HCT116 (cell line): ENCODE results near the gene CALU. TPM values are rescaled to one million over a fixed set of nuclear protein-coding genes. Genes with fewer than 3 reads are reported as not detected.

Experiments used
- ATAC-seq: fragments of 200-7000 bp; cut with Tn5 transposase; 2 replicates; pipeline ENCODE4 v1.9.1; 2020; ENCODE audit warnings: mild to moderate bottlenecking, moderate library complexity
- BruUV-seq: library from RNA; stranded (reverse); fragments of 400-500 nt; replicated peaks from 2 replicates; lab custom pipeline; 2021; lab: Mats Ljungman, UMichigan
- CTCF ChIA-PET: fragments of 300-600 bp; sonication (Branson Sonifier 250); formaldehyde crosslinking; loops from one replicate; lab custom pipeline; 2021; ENCODE audit warnings: antibody characterized with exemption; lab: Charles Lee
- POLR2A ChIA-PET: fragments of 300-600, 350-600 bp; sonication (Branson Sonifier 250); formaldehyde crosslinking; loops from one replicate; lab custom pipeline; 2021; ENCODE audit warnings: antibody characterized with exemption; lab: Charles Lee
- RAD21 ChIA-PET, 2 experiments: fragments of 300-600 bp; sonication (Branson Sonifier 250); formaldehyde crosslinking; loops; one replicate each; lab custom pipeline; 2023; ENCODE audit warnings: low total read pairs in 2 of 2; ENCODE audit not compliant: uncharacterized antibody in 2 of 2, unreplicated experiment in 2 of 2, low non-redundant PET in 1 of 2; lab: Charles Lee
- DNase-seq: peaks from one replicate; pipeline ENCODE4 v3.0.0-alpha.2; 2010; ENCODE audit warnings: low read depth, low spot score
- H2AFZ ChIP-seq: fragments of 200-600 bp; shearing (Covaris generic), sonication (generic); 2 replicates; pipeline ENCODE4 v1.6.1; 2017; ENCODE audit warnings: low read depth, mixed run types, mixed read lengths, antibody characterized with exemption, low read length; ENCODE audit not compliant: poor library complexity, severe bottlenecking
- H3K27ac ChIP-seq: 2 replicates; pipeline ENCODE4 v1.5.1; 2012; ENCODE audit warnings: low read depth, low read length
- H3K27me3 ChIP-seq: fragments of 200-600 bp; sonication (generic); 2 replicates; pipeline ENCODE4 v1.6.1; 2016; ENCODE audit warnings: mixed run types, low read length, mixed read lengths; ENCODE audit not compliant: insufficient read depth
- H3K36me3 ChIP-seq, 2 experiments: fragments of 200-500 bp in 1 of 2; fragments of 200-600 bp in 1 of 2; sonication (Bioruptor generic) in 1 of 2; sonication (generic) in 1 of 2; 2 replicates each; pipeline versions ENCODE4 v1.5.1 to v1.6.1; 2014 to 2016; ENCODE audit warnings: low read length in 2 of 2, inconsistent platforms in 1 of 2, mixed read lengths in 1 of 2, mixed run types in 1 of 2; ENCODE audit not compliant: insufficient read depth in 2 of 2, control insufficient read depth in 1 of 2
- H3K4me1 ChIP-seq, 2 experiments: fragments of 200-600 bp in 1 of 2; sonication (generic) in 1 of 2; 2 replicates each; pipeline versions ENCODE4 v1.5.1 to v1.6.1; 2012 to 2017; ENCODE audit warnings: low read length in 2 of 2, inconsistent platforms in 1 of 2, mild to moderate bottlenecking in 1 of 2, mixed read lengths in 1 of 2, mixed run types in 1 of 2, moderate library complexity in 1 of 2; ENCODE audit not compliant: insufficient read depth in 2 of 2, control insufficient read depth in 1 of 2
- H3K4me2 ChIP-seq: fragments of 200-600 bp; sonication (generic); 2 replicates; pipeline ENCODE4 v1.6.1; 2017; ENCODE audit warnings: mixed run types, low read length, mixed read lengths
- H3K4me3 ChIP-seq, 2 experiments: fragments of 200-600 bp in 1 of 2; sonication (generic) in 1 of 2; replicated peaks in 1 of 2; 2 replicates each; pipeline ENCODE4 v1.5.1; 2011 to 2016; ENCODE audit warnings: low read length in 2 of 2, control low read depth in 1 of 2, low read depth in 1 of 2, mild to moderate bottlenecking in 1 of 2, mixed read lengths in 1 of 2, mixed run types in 1 of 2
- H3K79me2 ChIP-seq: fragments of 200-600 bp; sonication (generic); 2 replicates; pipeline ENCODE4 v1.6.1; 2017; ENCODE audit warnings: mild to moderate bottlenecking, mixed run types, low read length, moderate library complexity, mixed read lengths; ENCODE audit not compliant: insufficient read depth
- H3K9ac ChIP-seq: fragments of 200-600 bp; sonication (generic); 2 replicates; pipeline ENCODE4 v1.6.1; 2016; ENCODE audit warnings: low read length, mixed read lengths
- H3K9me2 ChIP-seq: fragments of 200-600 bp; sonication (generic), shearing (Covaris generic); 2 replicates; pipeline ENCODE4 v1.6.1; 2017; ENCODE audit warnings: mixed run types, mild to moderate bottlenecking, moderate library complexity; ENCODE audit not compliant: insufficient read depth
- H3K9me3 ChIP-seq, 2 experiments: fragments of 200-500 bp in 1 of 2; fragments of 200-600 bp in 1 of 2; sonication (Bioruptor generic) in 1 of 2; sonication (generic) in 1 of 2; 2 replicates each; pipeline ENCODE4 v1.6.1; 2014 to 2017; ENCODE audit warnings: low read length in 2 of 2, mixed read lengths in 2 of 2, inconsistent platforms in 1 of 2, low read depth in 1 of 2, mild to moderate bottlenecking in 1 of 2, mixed run types in 1 of 2, moderate library complexity in 1 of 2; ENCODE audit not compliant: control insufficient read depth in 1 of 2, insufficient read depth in 1 of 2
- H4K20me1 ChIP-seq: fragments of 200-600 bp; sonication (generic), shearing (Covaris generic); 2 replicates; pipeline ENCODE4 v1.6.1; 2017; ENCODE audit warnings: mixed run types, mild to moderate bottlenecking, moderate library complexity; ENCODE audit not compliant: insufficient read depth
- CBX3 ChIP-seq: IDR thresholded peaks from 2 replicates; pipeline ENCODE4 v1.6.1; 2012; ENCODE audit warnings: low read depth
- EGR1 ChIP-seq: IDR thresholded peaks from 2 replicates; pipeline ENCODE4 v1.6.1; 2012; ENCODE audit warnings: low read depth
- FOSL1 ChIP-seq: IDR thresholded peaks from 2 replicates; pipeline ENCODE4 v1.6.1; 2012; ENCODE audit warnings: low read depth
- JUND ChIP-seq: IDR thresholded peaks from 2 replicates; pipeline ENCODE4 v1.6.1; 2012
- MAX ChIP-seq: IDR thresholded peaks from 2 replicates; pipeline ENCODE4 v1.6.1; 2012
- RAD21 ChIP-seq: IDR thresholded peaks from 2 replicates; pipeline ENCODE4 v1.6.1; 2012; ENCODE audit warnings: low read depth, mild to moderate bottlenecking
- SRF ChIP-seq: IDR thresholded peaks from 2 replicates; pipeline ENCODE4 v1.6.1; 2012; ENCODE audit warnings: low read depth
- YY1 ChIP-seq: IDR thresholded peaks from 2 replicates; pipeline ENCODE4 v1.6.1; 2011; ENCODE audit warnings: low read length, low read depth, moderate library complexity, mild to moderate bottlenecking; ENCODE audit not compliant: insufficient replicate concordance; ENCODE audit errors: extremely low read depth
- ZFX ChIP-seq: fragments of 450-650 bp; IDR thresholded peaks from 2 replicates; pipeline ENCODE4 v1.6.1; 2017
- ZNF274 ChIP-seq: fragments of 200-500 bp; sonication (Bioruptor generic); IDR thresholded peaks from 2 replicates; pipeline ENCODE4 v1.6.1; 2014; ENCODE audit warnings: mild to moderate bottlenecking, low read depth, low read length, inconsistent platforms
- intact Hi-C: fragments of 100-400 bp; cut with micrococcal nuclease; formaldehyde crosslinking; loops from 2 replicates; pipeline ENCODE4 v1.10.0; 2022
- total RNA-seq: library from RNA; stranded (reverse); gene quantifications from one replicate; pipeline ENCODE4 v1.2.1, GENCODE V29; 2021; ENCODE audit not compliant: unreplicated experiment
- TF ChIP-seq, protein P1 (sequence below), 3 experiments: fragments of 200-600 bp in 1 of 3; sonication (generic) in 1 of 3; IDR thresholded peaks in 2 of 3; conservative IDR thresholded peaks in 1 of 3; 2 replicates each; pipeline ENCODE4 v1.5.1; 2012 to 2017; ENCODE audit warnings: low read depth in 2 of 3, low read length in 2 of 3, antibody characterized with exemption in 1 of 3, borderline replicate concordance in 1 of 3, control low read depth in 1 of 3, mild to moderate bottlenecking in 1 of 3, mixed read lengths in 1 of 3, mixed run types in 1 of 3, moderate library complexity in 1 of 3; ENCODE audit not compliant: insufficient read depth in 1 of 3
- TF ChIP-seq, protein P2 (sequence below): IDR thresholded peaks from 2 replicates; pipeline ENCODE4 v1.6.1; 2011; ENCODE audit warnings: mild to moderate bottlenecking, low read length, moderate library complexity; ENCODE audit not compliant: insufficient replicate concordance; ENCODE audit errors: extremely low read depth

The CALU gene
- total RNA-seq, 1 experiment from 2014 or later = 106 TPM

- TF ChIP-seq, protein P1, sequence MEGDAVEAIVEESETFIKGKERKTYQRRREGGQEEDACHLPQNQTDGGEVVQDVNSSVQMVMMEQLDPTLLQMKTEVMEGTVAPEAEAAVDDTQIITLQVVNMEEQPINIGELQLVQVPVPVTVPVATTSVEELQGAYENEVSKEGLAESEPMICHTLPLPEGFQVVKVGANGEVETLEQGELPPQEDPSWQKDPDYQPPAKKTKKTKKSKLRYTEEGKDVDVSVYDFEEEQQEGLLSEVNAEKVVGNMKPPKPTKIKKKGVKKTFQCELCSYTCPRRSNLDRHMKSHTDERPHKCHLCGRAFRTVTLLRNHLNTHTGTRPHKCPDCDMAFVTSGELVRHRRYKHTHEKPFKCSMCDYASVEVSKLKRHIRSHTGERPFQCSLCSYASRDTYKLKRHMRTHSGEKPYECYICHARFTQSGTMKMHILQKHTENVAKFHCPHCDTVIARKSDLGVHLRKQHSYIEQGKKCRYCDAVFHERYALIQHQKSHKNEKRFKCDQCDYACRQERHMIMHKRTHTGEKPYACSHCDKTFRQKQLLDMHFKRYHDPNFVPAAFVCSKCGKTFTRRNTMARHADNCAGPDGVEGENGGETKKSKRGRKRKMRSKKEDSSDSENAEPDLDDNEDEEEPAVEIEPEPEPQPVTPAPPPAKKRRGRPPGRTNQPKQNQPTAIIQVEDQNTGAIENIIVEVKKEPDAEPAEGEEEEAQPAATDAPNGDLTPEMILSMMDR (IDR thresholded peaks at IDR 0.05 in 2 of 3, conservative IDR thresholded peaks at IDR 0.05 in 1 of 3; ENCODE audit: borderline replicate concordance in 1 of 3, insufficient read depth in 1 of 3, low read depth in 2 of 3, low read length in 2 of 3) = no peak
- TF ChIP-seq RAD21 (no peak), FOSL1 (no peak), EGR1 (no peak), ZNF274 (no peak), JUND (no peak), ZFX (no peak), MAX (no peak), YY1 (no peak), SRF (no peak), CBX3 (no peak)
- TF ChIP-seq, protein P2, sequence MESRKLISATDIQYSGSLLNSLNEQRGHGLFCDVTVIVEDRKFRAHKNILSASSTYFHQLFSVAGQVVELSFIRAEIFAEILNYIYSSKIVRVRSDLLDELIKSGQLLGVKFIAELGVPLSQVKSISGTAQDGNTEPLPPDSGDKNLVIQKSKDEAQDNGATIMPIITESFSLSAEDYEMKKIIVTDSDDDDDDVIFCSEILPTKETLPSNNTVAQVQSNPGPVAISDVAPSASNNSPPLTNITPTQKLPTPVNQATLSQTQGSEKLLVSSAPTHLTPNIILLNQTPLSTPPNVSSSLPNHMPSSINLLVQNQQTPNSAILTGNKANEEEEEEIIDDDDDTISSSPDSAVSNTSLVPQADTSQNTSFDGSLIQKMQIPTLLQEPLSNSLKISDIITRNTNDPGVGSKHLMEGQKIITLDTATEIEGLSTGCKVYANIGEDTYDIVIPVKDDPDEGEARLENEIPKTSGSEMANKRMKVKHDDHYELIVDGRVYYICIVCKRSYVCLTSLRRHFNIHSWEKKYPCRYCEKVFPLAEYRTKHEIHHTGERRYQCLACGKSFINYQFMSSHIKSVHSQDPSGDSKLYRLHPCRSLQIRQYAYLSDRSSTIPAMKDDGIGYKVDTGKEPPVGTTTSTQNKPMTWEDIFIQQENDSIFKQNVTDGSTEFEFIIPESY = no peak
- ATAC-seq = no peak
These were observed 12.5 kb upstream of the CALU start for GRCh38 chr7:128726737-128727072.

More at GRCh38 chr7:128726737-128727072, 12.5 kb upstream of the CALU start:
- Histone ChIP-seq H4K20me1 (no peaks in the 10 kb centered on the region), H2AFZ (no peak overlapping the region), H3K4me1 (peaks cover 0 to 6% of the 10 kb centered on the region in 2 experiments; a peak in 1 of 4 replicates), H3K9ac (no peak overlapping the region), H3K4me2 (no peak overlapping the region), H3K36me3 (no peaks in the 10 kb centered on the region), H3K27ac (no peak overlapping the region), H3K79me2 (no peaks in the 10 kb centered on the region), H3K9me2 (no peaks in the 10 kb centered on the region), H3K4me3 (no peak overlapping the region), H3K27me3 (no peaks in the 10 kb centered on the region), H3K9me3 (no peaks in the 10 kb centered on the region)
- ChIA-PET CTCF (no interaction called here), RAD21 (no interaction called here), POLR2A (no interaction called here)
- BruUV-seq = no TSS peak
- DNase-seq = no peak
- intact Hi-C loops = no loop called here
